ENCODE results near the gene EPHA3. TPM values are rescaled to one million over a fixed set of nuclear protein-coding genes. Genes with fewer than 3 reads are reported as not detected.

EPHA3 gene
- total and polyA plus RNA-seq, 10 of the 15 experiments (the other 5 are each of a cell fraction or from before 2014, with no cell fraction given): 0.03 to 39.0 (median 0.07) TPM; not detected in 4

GRCh38 chr3:89360156-89360555, 252.7 kb downstream of the EPHA3 start:
- BruUV-seq (replicated peaks): no TSS peak
- no peak overlapping the region for H2AFZ ChIP-seq (ENCODE audit: control insufficient read depth, low read depth, low read length)
- no peaks in the 10 kb centered on the region for H3K36me3 ChIP-seq (ENCODE audit: control insufficient read depth in 2 of 2, insufficient read depth in 2 of 2, low read length in 1 of 2)
- FAIRE-seq (no peak), ATAC-seq (no peak), DNase-seq (ENCODE audit: low read depth, low spot score) (no peak)
- H3K4me3 ChIP-seq: no peak overlapping the region
- in situ Hi-C loops (cut with MboI) (no loop called here), intact Hi-C loops (cut with micrococcal nuclease; ENCODE audit: unreplicated experiment) (no loop called here)
- no peaks in the 10 kb centered on the region for H3K79me2 ChIP-seq (ENCODE audit: control insufficient read depth, insufficient read depth, low read length)
- ChIA-PET RAD21 (ENCODE audit: unreplicated experiment) (no interaction called here), SMC1A (ENCODE audit: uncharacterized antibody, unreplicated experiment) (no interaction called here), CTCF (no interaction called here), POLR2A (no interaction called here)
- H3K9me3 ChIP-seq (replicated peaks; ENCODE audit: control insufficient read depth, insufficient read depth, low read length): no peaks in the 10 kb centered on the region
- no peak overlapping the region for H3K9ac ChIP-seq (ENCODE audit: control insufficient read depth, insufficient read depth, low read length)
- no peaks in the 10 kb centered on the region for H3K27me3 ChIP-seq (replicated peaks in 1 of 2; ENCODE audit: control insufficient read depth in 2 of 2, insufficient read depth in 2 of 2, low read length in 1 of 2)
- WGBS (ENCODE audit: insufficient coverage, insufficient replicate concordance, low lambda C conversion rate, missing lambda C conversion rate): 47% methylated on average over 1 of the region's 1 CpG
- H3K4me1 ChIP-seq (ENCODE audit: control insufficient read depth, insufficient read depth, low read length): no peaks in the 10 kb centered on the region
- no peak overlapping the region for H3K27ac ChIP-seq (ENCODE audit: control insufficient read depth, insufficient read depth)
- H3K4me2 ChIP-seq (ENCODE audit: control insufficient read depth, insufficient read depth): no peak overlapping the region
- H4K20me1 ChIP-seq (ENCODE audit: control insufficient read depth, insufficient read depth): no peaks in the 10 kb centered on the region
- TF ChIP-seq HSF1 (IDR thresholded peaks at IDR 0.05; ENCODE audit: low read depth, low read length) (no peak), NR2C1 (IDR thresholded peaks at IDR 0.05) (no peak), ZNF274 (IDR thresholded peaks at IDR 0.05; ENCODE audit: insufficient read depth, insufficient read length) (no peak), CTCF (IDR thresholded peaks at IDR 0.05 in 2 of 3, conservative IDR thresholded peaks at IDR 0.05 in 1 of 3; ENCODE audit: control insufficient read depth in 2 of 3, extremely low read depth in 1 of 3, insufficient read depth in 1 of 3, low read depth in 3 of 3, low read length in 3 of 3) (no peak), ZBED1 (IDR thresholded peaks at IDR 0.05; ENCODE audit: borderline replicate concordance) (no peak), CEBPB (IDR thresholded peaks at IDR 0.05; ENCODE audit: borderline replicate concordance in 1 of 2, low read depth in 2 of 2, low read length in 2 of 2) (no peak), ZSCAN29 (IDR thresholded peaks at IDR 0.05) (no peak), ZZZ3 (IDR thresholded peaks at IDR 0.05; ENCODE audit: control insufficient read depth, insufficient read length, low read depth) (no peak), SUZ12 (IDR thresholded peaks at IDR 0.05; ENCODE audit: unreplicated experiment) (no peak), TCF7 (IDR thresholded peaks at IDR 0.05; ENCODE audit: borderline replicate concordance) (no peak), GATAD2B (conservative IDR thresholded peaks at IDR 0.05; ENCODE audit: low read depth) (no peak), ATF2 (IDR thresholded peaks at IDR 0.05; ENCODE audit: low read length) (no peak), ATF3 (IDR thresholded peaks at IDR 0.05; ENCODE audit: borderline replicate concordance, extremely low read depth, low read depth, low read length) (no peak), SMAD1 (IDR thresholded peaks at IDR 0.05; ENCODE audit: low read depth, partially characterized antibody) (no peak), PRDM15 (CRISPR knock-in tag; IDR thresholded peaks at IDR 0.05) (no peak)

Data from GM12878 (cell line).